HEK293 (cell line): ENCODE data around the gene SLC20A1.

Experiments
- CTCF ChIA-PET: fragments of 350-600 bp; formaldehyde crosslinking; extraction: SDS; loops from one replicate; lab custom pipeline; 2021; ENCODE audit warnings: antibody characterized with exemption; lab: Yijun Ruan, JAX
- POLR2A ChIA-PET: fragments of 300-600 bp; formaldehyde crosslinking; extraction: SDS; loops from one replicate; lab custom pipeline; 2020; ENCODE audit warnings: antibody characterized with exemption, inconsistent platforms; lab: Yijun Ruan, JAX
- H3K27ac ChIP-seq: fragments of 200-500 bp; sonication (Bioruptor generic); 2 replicates; pipeline ENCODE4 v1.5.1; 2014; ENCODE audit warnings: low read depth, low read length, control low read depth, inconsistent platforms; ENCODE audit errors: extremely low read depth
- H3K36me3 ChIP-seq, 2 experiments: fragments of 200-500 bp in 1 of 2; sonication (Bioruptor generic) in 1 of 2; 1 replicate in 1 of 2; 2 replicates in 1 of 2; pipeline ENCODE4 v1.5.1; 2014 to 2017; ENCODE audit warnings: inconsistent platforms in 2 of 2, low read length in 2 of 2; ENCODE audit not compliant: control insufficient read depth in 2 of 2, insufficient read depth in 1 of 2
- H3K4me1 ChIP-seq: fragments of 200-500 bp; sonication (Bioruptor generic); 2 replicates; pipeline ENCODE4 v1.5.1; 2014; ENCODE audit warnings: mild to moderate bottlenecking, low read length, inconsistent platforms; ENCODE audit not compliant: control insufficient read depth, insufficient read depth
- H3K4me3 ChIP-seq: 2 replicates; pipeline ENCODE4 v1.5.1; 2011; ENCODE audit warnings: low read depth, mild to moderate bottlenecking, control low read depth, low read length, moderate library complexity
- H3K9me3 ChIP-seq: fragments of 200-500 bp; sonication (Bioruptor generic); 2 replicates; pipeline ENCODE4 v1.5.1; 2014; ENCODE audit warnings: low read depth, low read length, inconsistent platforms; ENCODE audit not compliant: control insufficient read depth, insufficient read depth
- KLF16 ChIP-seq: fragments of 450-650 bp; formaldehyde crosslinking; IDR thresholded peaks from 2 replicates; pipeline ENCODE4 v1.5.1; 2017; ENCODE audit warnings: missing biosample characterization, missing genetic modification characterization
- REPIN1 ChIP-seq: fragments of 450-650 bp; formaldehyde crosslinking; IDR thresholded peaks from 2 replicates; pipeline ENCODE4 v1.5.1; 2017; ENCODE audit warnings: missing biosample characterization, missing genetic modification characterization, low read depth
- SP2 ChIP-seq: fragments of 450-650 bp; formaldehyde crosslinking; IDR thresholded peaks from 2 replicates; pipeline ENCODE4 v1.5.1; 2016; ENCODE audit warnings: missing biosample characterization, missing genetic modification characterization
- YY1 ChIP-seq: fragments of 450-650 bp; formaldehyde crosslinking; IDR thresholded peaks from 2 replicates; pipeline ENCODE4 v1.5.1; 2018; ENCODE audit warnings: missing biosample characterization, missing genetic modification characterization
- ZNF169 ChIP-seq: fragments of 450-650 bp; formaldehyde crosslinking; IDR thresholded peaks from 2 replicates; pipeline ENCODE4 v1.5.1; 2016; ENCODE audit warnings: missing biosample characterization, missing genetic modification characterization
- ZNF350 ChIP-seq: fragments of 450-650 bp; formaldehyde crosslinking; IDR thresholded peaks from 2 replicates; pipeline ENCODE4 v1.5.0; 2017; ENCODE audit warnings: missing biosample characterization, mild to moderate bottlenecking, missing genetic modification characterization
- ZNF501 ChIP-seq: fragments of 450-650 bp; formaldehyde crosslinking; IDR thresholded peaks from 2 replicates; pipeline ENCODE4 v1.5.1; 2016; ENCODE audit warnings: missing biosample characterization, missing genetic modification characterization
- ZNF555 ChIP-seq: fragments of 450-650 bp; formaldehyde crosslinking; conservative IDR thresholded peaks from 2 replicates; pipeline ENCODE4 v1.5.1; 2017; ENCODE audit warnings: missing biosample characterization, mild to moderate bottlenecking, missing genetic modification characterization, inconsistent platforms
- ZNF600 ChIP-seq: fragments of 450-650 bp; formaldehyde crosslinking; IDR thresholded peaks from 2 replicates; pipeline ENCODE4 v1.5.1; 2016; ENCODE audit warnings: missing biosample characterization, missing genetic modification characterization
- ZNF654 ChIP-seq: fragments of 450-650 bp; formaldehyde crosslinking; IDR thresholded peaks from 2 replicates; pipeline ENCODE4 v1.5.1; 2016; ENCODE audit warnings: low read depth, missing biosample characterization, missing genetic modification characterization
- TF ChIP-seq, protein P1 (sequence below): fragments of 450-650 bp; formaldehyde crosslinking; IDR thresholded peaks from 2 replicates; pipeline ENCODE4 v1.5.1; 2016; ENCODE audit warnings: missing biosample characterization, missing genetic modification characterization
- TF ChIP-seq, protein P2 (sequence below): fragments of 450-650 bp; formaldehyde crosslinking; IDR thresholded peaks from 2 replicates; pipeline ENCODE4 v1.5.1; 2016; ENCODE audit warnings: missing biosample characterization, missing genetic modification characterization
- TF ChIP-seq, protein P3 (sequence below): fragments of 450-650 bp; formaldehyde crosslinking; IDR thresholded peaks from 2 replicates; pipeline ENCODE4 v1.5.1; 2016; ENCODE audit warnings: missing biosample characterization, missing genetic modification characterization
- TF ChIP-seq, protein P4 (sequence below): fragments of 450-650 bp; formaldehyde crosslinking; IDR thresholded peaks from 2 replicates; pipeline ENCODE4 v1.5.1; 2016; ENCODE audit warnings: missing biosample characterization, missing genetic modification characterization
- TF ChIP-seq, protein P5 (sequence below): fragments of 450-650 bp; IDR thresholded peaks from 2 replicates; pipeline ENCODE4 v1.5.1; 2018; ENCODE audit warnings: missing biosample characterization, missing genetic modification characterization

The SLC20A1 gene

DNA sequence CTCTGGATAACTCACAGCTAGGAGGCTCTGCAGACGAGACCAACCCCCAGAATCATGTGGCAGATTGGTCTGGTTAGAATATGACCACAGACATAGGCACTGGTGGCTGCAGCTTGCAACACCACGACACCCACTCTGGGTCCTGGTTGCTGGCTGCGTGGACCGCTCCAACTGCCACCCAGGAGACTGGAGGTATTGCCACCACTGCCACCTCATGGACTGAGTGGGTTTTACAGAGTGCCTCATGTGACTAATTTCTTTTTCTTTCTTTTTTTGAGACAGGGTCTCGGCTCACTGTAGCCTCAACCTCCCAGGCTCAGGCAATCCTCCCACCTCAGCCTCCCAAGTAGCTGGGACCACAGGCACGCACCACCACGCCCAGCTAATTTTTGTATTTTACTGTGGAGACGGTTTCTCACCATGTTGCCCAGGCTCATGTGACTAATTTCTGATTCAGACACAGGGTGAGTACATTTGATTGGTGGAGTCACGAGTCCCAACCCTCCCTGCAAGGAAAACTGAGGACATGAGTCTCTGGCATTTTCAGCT is 45.2 kb downstream of the SLC20A1 start:
- Histone ChIP-seq H3K4me3 (no peak overlapping the region), H3K27ac (no peak overlapping the region), H3K36me3 (no peaks in the 10 kb centered on the region), H3K4me1 (no peaks in the 10 kb centered on the region), H3K9me3 (no peaks in the 10 kb centered on the region)
- TF ChIP-seq ZNF555 (tag by site-specific recombination) (no peak), KLF16 (tag by site-specific recombination) (no peak), ZNF654 (tag by site-specific recombination) (peak; percentile 57), YY1 (no peak), ZNF350 (tag by site-specific recombination) (no peak), ZNF501 (tag by site-specific recombination) (no peak), REPIN1 (tag by site-specific recombination) (no peak), ZNF600 (tag by site-specific recombination) (no peak), ZNF169 (tag by site-specific recombination) (no peak), SP2 (tag by site-specific recombination) (no peak)
- TF ChIP-seq, protein P1, sequence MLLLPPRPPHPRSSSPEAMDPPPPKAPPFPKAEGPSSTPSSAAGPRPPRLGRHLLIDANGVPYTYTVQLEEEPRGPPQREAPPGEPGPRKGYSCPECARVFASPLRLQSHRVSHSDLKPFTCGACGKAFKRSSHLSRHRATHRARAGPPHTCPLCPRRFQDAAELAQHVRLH (tag by site-specific recombination), result no peak
- TF ChIP-seq, protein P2, sequence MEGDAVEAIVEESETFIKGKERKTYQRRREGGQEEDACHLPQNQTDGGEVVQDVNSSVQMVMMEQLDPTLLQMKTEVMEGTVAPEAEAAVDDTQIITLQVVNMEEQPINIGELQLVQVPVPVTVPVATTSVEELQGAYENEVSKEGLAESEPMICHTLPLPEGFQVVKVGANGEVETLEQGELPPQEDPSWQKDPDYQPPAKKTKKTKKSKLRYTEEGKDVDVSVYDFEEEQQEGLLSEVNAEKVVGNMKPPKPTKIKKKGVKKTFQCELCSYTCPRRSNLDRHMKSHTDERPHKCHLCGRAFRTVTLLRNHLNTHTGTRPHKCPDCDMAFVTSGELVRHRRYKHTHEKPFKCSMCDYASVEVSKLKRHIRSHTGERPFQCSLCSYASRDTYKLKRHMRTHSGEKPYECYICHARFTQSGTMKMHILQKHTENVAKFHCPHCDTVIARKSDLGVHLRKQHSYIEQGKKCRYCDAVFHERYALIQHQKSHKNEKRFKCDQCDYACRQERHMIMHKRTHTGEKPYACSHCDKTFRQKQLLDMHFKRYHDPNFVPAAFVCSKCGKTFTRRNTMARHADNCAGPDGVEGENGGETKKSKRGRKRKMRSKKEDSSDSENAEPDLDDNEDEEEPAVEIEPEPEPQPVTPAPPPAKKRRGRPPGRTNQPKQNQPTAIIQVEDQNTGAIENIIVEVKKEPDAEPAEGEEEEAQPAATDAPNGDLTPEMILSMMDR (tag by site-specific recombination), result peak; percentile 72
- TF ChIP-seq, protein P3, sequence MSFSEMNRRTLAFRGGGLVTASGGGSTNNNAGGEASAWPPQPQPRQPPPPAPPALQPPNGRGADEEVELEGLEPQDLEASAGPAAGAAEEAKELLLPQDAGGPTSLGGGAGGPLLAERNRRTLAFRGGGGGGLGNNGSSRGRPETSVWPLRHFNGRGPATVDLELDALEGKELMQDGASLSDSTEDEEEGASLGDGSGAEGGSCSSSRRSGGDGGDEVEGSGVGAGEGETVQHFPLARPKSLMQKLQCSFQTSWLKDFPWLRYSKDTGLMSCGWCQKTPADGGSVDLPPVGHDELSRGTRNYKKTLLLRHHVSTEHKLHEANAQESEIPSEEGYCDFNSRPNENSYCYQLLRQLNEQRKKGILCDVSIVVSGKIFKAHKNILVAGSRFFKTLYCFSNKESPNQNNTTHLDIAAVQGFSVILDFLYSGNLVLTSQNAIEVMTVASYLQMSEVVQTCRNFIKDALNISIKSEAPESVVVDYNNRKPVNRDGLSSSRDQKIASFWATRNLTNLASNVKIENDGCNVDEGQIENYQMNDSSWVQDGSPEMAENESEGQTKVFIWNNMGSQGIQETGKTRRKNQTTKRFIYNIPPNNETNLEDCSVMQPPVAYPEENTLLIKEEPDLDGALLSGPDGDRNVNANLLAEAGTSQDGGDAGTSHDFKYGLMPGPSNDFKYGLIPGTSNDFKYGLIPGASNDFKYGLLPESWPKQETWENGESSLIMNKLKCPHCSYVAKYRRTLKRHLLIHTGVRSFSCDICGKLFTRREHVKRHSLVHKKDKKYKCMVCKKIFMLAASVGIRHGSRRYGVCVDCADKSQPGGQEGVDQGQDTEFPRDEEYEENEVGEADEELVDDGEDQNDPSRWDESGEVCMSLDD (tag by site-specific recombination), result no peak
- TF ChIP-seq, protein P4, sequence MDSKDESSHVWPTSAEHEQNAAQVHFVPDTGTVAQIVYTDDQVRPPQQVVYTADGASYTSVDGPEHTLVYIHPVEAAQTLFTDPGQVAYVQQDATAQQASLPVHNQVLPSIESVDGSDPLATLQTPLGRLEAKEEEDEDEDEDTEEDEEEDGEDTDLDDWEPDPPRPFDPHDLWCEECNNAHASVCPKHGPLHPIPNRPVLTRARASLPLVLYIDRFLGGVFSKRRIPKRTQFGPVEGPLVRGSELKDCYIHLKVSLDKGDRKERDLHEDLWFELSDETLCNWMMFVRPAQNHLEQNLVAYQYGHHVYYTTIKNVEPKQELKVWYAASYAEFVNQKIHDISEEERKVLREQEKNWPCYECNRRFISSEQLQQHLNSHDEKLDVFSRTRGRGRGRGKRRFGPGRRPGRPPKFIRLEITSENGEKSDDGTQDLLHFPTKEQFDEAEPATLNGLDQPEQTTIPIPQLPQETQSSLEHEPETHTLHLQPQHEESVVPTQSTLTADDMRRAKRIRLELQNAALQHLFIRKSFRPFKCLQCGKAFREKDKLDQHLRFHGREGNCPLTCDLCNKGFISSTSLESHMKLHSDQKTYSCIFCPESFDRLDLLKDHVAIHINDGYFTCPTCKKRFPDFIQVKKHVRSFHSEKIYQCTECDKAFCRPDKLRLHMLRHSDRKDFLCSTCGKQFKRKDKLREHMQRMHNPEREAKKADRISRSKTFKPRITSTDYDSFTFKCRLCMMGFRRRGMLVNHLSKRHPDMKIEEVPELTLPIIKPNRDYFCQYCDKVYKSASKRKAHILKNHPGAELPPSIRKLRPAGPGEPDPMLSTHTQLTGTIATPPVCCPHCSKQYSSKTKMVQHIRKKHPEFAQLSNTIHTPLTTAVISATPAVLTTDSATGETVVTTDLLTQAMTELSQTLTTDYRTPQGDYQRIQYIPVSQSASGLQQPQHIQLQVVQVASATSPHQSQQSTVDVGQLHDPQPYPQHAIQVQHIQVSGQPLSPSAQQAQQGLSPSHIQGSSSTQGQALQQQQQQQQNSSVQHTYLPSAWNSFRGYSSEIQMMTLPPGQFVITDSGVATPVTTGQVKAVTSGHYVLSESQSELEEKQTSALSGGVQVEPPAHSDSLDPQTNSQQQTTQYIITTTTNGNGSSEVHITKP (tag by site-specific recombination), result peak; percentile 73
- TF ChIP-seq, protein P5, sequence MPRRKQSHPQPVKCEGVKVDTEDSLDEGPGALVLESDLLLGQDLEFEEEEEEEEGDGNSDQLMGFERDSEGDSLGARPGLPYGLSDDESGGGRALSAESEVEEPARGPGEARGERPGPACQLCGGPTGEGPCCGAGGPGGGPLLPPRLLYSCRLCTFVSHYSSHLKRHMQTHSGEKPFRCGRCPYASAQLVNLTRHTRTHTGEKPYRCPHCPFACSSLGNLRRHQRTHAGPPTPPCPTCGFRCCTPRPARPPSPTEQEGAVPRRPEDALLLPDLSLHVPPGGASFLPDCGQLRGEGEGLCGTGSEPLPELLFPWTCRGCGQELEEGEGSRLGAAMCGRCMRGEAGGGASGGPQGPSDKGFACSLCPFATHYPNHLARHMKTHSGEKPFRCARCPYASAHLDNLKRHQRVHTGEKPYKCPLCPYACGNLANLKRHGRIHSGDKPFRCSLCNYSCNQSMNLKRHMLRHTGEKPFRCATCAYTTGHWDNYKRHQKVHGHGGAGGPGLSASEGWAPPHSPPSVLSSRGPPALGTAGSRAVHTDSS (tag by site-specific recombination), result no peak
- ChIA-PET CTCF (interaction anchor here (0.6 to 3.4 kb wide), 25 partner anchors 9 to 1138 kb away, joined by 3 to 23 read pairs (median 4); no protein-coding TSS in a partner anchor), POLR2A (interaction anchor here (0.6 kb wide), 1 partner anchor 71 kb away, joined by 3 read pairs; no protein-coding TSS in a partner anchor)
